ENCODE data around the gene CDC42BPA.

CDC42BPA gene

GRCh38 chr1:226987623-226988333 is 330.5 kb downstream of the CDC42BPA start:
- no peak for DNase-seq

GRCh38 chr1:226987179-226987536 is 331.1 kb downstream of the CDC42BPA start:
- no peak for DNase-seq

- DNase-seq: no peak
Observed at GRCh38 chr1:226986496-226987178, 331.7 kb downstream of the CDC42BPA start.

DNA sequence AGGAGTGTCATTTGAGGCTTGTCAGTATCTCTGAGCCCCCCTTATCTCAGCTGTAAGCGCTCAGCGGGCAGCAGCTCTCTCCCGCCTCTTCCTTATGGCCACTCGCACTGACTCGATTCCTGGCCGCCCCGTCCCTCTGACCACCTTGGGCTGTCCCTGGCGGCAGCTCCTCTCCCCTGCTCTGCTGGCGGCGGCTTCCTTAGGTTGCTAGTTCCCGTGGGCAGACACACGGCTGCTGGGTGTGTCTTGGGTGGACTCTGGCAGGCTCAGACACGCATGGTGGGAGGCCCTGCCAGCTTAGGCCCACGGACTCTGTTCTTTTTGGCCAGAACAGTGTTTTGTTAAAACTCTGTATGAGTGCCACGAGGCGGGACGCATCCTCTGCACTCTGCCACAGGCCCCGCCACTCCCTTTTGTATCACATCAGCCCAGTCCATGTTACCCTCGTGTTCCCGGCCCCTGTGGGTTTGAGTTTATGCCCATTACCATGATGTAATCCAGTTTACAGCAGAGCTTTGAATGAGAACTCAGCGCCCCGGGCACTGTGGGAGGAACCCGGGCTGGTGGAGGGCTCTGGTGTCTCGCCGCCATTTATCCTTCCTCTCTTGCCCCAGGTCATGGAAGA is 332.3 kb downstream of the CDC42BPA start:
- DNase-seq: no peak

DNA sequence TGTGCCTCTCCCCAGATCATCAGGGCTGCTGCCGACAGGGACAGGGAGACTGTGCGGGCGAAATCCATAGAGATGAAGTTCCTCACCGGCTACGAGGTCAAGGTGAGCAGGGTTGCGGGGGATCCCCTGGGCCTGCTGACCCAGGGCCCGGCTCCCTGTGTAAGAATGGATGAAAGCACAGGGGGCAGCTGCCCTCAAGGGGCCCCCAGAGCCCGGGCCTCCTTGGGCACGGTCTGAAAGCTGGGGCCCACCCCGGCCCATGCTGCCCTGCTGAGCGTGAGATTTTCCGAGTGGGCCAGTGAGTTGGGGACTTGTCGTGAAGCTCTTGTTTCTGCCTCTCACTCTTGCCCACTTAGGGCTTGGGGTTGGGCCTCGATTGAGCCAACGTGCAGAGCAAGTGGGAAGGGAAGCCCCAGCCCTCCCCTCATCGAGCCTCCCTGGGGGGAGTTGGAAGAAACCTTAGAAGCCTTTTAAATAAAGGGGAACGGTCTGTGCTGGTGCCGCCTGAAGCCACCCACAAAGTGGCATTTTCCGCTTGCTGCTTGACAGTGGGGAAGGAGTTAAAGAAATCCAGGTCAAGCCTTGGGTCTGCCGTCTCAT is 333.0 kb downstream of the CDC42BPA start:
- no peak for DNase-seq

- no peak for DNase-seq
Observed at GRCh38 chr1:226984521-226985238, 333.6 kb downstream of the CDC42BPA start.

GRCh38 chr1:226983992-226984364 is 334.3 kb downstream of the CDC42BPA start:
- no peak for DNase-seq

DNA sequence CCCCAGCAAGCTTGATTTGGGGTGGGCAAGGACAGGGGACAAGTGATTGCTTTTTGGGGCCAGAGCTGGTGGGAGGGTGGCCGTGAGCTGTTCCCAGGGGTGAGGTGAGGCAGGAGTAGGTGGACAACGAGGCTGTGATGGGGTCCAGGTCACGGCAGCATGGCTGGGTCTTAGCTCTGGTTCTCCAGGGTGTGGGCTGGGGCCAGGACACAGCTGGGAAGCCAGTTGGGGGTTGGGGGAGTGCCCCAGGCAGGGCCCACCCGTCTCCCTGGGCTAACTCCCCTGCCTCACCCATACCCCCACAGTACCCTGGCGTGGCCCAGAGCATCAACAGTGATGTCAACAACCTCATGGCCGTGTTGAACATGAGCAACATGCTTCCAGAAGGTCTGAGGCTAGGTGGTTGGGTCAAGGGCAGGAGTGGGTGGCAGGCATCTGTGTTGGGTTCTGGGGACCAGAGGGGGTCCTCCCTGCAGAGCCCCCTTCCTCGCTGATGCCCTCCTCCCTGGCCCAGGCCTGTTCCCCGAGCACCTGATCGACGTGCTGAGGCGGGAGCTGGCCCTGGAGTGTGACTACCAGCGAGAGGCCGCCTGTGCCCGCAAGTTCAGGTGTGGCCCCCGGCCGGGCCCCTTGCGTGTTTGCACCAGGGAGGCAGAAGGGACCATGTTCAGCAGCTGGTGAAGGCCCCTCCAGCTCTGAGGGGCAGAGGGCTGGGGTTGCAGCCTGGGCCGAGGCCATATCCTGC is 334.9 kb downstream of the CDC42BPA start:
- no peak for DNase-seq

- no peak for DNase-seq
Observed at GRCh38 chr1:226982451-226983177, 335.7 kb downstream of the CDC42BPA start.

GRCh38 chr1:226981838-226982237 is 336.5 kb downstream of the CDC42BPA start:
- no peak for DNase-seq

DNA sequence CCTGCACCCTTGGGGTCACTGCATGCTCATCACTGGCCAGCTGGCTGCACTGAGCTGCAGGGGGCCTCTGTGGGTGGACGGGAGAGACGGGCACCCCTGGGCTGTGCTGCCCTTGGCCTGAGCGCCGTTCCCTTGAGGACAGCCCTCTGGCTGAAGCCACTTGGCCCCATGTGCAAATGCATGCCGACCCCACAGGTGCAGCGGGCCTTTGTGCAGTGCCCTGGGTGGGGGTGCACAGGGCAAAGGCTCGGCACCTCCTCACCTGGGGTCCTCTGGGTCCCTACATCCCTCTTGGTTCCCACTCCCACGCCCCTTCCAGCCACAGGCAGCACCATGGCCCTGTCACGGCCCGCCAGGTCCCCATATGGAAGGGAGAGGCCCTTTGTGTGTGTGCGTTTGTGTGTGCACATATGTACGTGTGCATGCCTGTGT is 336.9 kb downstream of the CDC42BPA start:
- no peak for DNase-seq

DNA sequence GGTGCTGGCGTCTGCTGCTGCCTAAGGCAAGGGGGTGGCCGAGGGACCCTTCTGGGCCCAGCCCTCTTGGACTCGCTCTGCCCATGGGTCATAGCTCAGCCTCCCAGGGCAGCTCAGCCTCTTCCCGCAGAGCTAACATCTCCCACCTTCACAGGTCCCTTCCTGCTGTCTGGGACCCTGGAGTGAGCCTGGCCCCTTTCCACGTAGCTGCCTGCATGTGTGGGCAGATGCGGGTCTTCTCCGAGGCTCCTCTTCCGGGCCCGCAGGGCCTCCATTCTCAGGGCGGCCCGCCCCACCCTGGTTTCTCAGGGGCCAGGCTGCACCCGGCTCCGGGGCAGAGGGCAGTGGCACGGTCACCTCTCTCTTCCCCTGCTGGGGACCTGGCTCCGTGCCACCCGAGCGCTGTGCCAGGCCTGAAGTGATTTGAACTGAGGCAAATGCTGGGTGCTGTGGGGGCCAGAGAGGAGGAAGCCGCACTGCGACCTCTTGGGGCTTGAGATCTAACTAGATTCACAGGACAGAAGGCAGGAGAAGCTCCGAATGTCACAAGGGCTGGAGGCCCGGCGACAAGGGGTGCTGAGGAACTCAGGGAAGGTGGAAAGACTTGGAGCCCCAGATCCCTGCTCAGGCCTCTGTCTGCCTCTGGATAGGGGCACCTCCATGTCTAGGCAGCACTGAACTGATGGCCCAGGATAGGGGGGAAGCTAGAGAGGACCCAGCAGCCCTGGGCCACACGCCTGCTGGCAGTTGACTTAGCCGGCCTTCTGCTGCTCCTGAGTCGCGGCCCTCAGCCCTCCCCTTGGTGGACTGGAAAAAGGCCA is 337.5 kb downstream of the CDC42BPA start:
- DNase-seq: no peak

- no peak for DNase-seq
Observed at GRCh38 chr1:226980122-226980560, 338.2 kb downstream of the CDC42BPA start.

- no peak for DNase-seq
Observed at GRCh38 chr1:226979517-226980121, 338.7 kb downstream of the CDC42BPA start.

DNA sequence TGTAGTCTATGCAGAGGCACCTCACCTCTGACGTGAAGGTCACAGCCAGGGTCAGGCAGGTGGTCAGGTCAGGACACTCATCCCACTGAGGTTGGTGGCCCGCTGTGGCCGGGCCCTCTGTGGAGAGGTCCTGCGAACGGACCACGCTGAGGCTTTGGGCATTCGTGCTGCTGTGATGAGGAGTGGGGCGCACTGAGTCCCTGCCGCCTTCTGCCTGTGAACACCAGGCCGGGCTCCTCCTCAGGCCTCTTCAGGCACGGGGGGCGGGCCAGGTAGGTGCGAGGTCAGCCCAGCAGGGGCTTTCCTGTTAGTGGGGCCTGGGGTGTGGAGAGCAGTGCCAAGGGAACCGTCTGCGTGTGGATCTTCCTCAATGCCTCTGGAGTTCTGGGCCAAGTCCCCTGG is 339.2 kb downstream of the CDC42BPA start:
- DNase-seq: no peak

DNA sequence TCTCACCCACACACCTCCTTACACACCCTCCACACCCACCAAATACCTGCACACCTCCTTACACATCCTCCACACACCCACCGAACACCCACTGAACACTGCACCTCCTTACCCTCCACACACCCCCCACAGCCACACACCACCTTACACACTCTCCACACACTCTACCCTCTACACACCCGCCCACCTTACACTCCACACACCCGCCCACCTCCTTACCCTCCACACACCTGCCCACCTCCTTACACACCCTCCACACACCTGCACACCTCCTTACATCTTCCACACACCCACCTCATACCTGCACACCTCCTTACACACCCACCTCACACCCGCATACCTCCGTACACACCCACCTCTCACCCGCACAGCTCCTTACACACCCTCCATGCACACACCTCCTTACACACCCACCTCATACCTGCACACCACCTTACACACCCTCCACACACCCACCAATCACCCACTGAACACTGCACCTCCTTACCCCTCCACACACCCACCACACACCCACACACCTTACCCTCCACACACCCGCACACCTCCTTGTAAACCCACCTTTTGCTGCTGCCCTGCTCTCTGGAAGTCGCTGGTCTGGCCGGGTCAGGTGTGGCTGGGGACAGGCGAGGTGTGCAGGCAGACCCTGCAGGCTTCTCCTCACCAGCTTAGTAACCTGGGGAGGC is 339.7 kb downstream of the CDC42BPA start:
- no peak for DNase-seq

GRCh38 chr1:226977643-226978431 is 340.5 kb downstream of the CDC42BPA start:
- DNase-seq: no peak

- no peak for DNase-seq
Observed at GRCh38 chr1:226976978-226977642, 341.2 kb downstream of the CDC42BPA start.
